IMR-90 (cell line): ENCODE results near the gene ST3GAL4. TPM values are rescaled to one million over a fixed set of nuclear protein-coding genes. Genes with fewer than 3 reads are reported as not detected.

ENCODE experiments used
- ATAC-seq: fragments of 200-7000 bp; cut with Tn5 transposase; 2 replicates; pipeline ENCODE4 v1.9.1; 2020; ENCODE audit warnings: low read depth, mild to moderate bottlenecking, moderate library complexity
- BruUV-seq: library from RNA; stranded (reverse); fragments of 400-500 nt; replicated peaks from 2 replicates; lab custom pipeline; 2021; lab: Mats Ljungman, UMichigan
- CTCF ChIA-PET: fragments of 300-600 bp; formaldehyde crosslinking; extraction: SDS; loops from one replicate; lab custom pipeline; 2021; ENCODE audit warnings: antibody characterized with exemption; lab: Yijun Ruan, JAX
- POLR2A ChIA-PET: fragments of 300-600 bp; sonication (Branson Sonifier 250); formaldehyde crosslinking; loops from one replicate; lab custom pipeline; 2022; ENCODE audit warnings: antibody characterized with exemption; ENCODE audit not compliant: unreplicated experiment; lab: Charles Lee
- DNase-seq: peaks from one replicate; pipeline ENCODE4 v3.0.0; 2013
- H2AFZ ChIP-seq: replicated peaks from 2 replicates; pipeline ENCODE3; 2013; ENCODE audit warnings: low read length, mild to moderate bottlenecking; ENCODE audit not compliant: poor library complexity
- H2AK5ac ChIP-seq: 2 replicates; pipeline ENCODE4 v1.6.1; 2013; ENCODE audit warnings: low read depth, low read length, inconsistent platforms
- H2AK9ac ChIP-seq: replicated peaks from 2 replicates; pipeline ENCODE3; 2013; ENCODE audit warnings: mild to moderate bottlenecking, low read depth, low read length, moderate library complexity; ENCODE audit not compliant: poor library complexity
- H2BK120ac ChIP-seq: 2 replicates; pipeline ENCODE4 v1.6.1; 2013; ENCODE audit warnings: low read depth, low read length, inconsistent platforms
- H2BK15ac ChIP-seq: 3 replicates; pipeline ENCODE4 v1.6.1; 2013; ENCODE audit warnings: low read depth, low read length, inconsistent platforms
- H2BK20ac ChIP-seq: 2 replicates; pipeline ENCODE4 v1.6.1; 2013; ENCODE audit warnings: low read depth, mild to moderate bottlenecking, inconsistent platforms, low read length, moderate library complexity
- H2BK5ac ChIP-seq: 2 replicates; pipeline ENCODE4 v1.6.1; 2013; ENCODE audit warnings: mild to moderate bottlenecking, low read depth, low read length, inconsistent platforms; ENCODE audit not compliant: poor library complexity, severe bottlenecking
- H3K14ac ChIP-seq: replicated peaks from 2 replicates; pipeline ENCODE4 v1.6.1; 2013; ENCODE audit warnings: low read depth, low read length, inconsistent platforms
- H3K18ac ChIP-seq: 2 replicates; pipeline ENCODE4 v1.6.1; 2013; ENCODE audit warnings: low read depth, low read length, control low read depth
- H3K23ac ChIP-seq: 2 replicates; pipeline ENCODE4 v1.6.1; 2013; ENCODE audit warnings: low read depth, low read length, inconsistent platforms
- H3K27ac ChIP-seq: 2 replicates; pipeline ENCODE4 v1.5.1; 2013; ENCODE audit warnings: mild to moderate bottlenecking, control low read depth, low read length; ENCODE audit not compliant: insufficient read depth
- H3K27me3 ChIP-seq: 2 replicates; pipeline ENCODE4 v1.6.1; 2013; ENCODE audit warnings: low read length; ENCODE audit not compliant: control insufficient read depth, insufficient read depth
- H3K36me3 ChIP-seq: 2 replicates; pipeline ENCODE4 v1.6.1; 2013; ENCODE audit warnings: low read length, mixed read lengths; ENCODE audit not compliant: control insufficient read depth, insufficient read depth
- H3K4ac ChIP-seq: 2 replicates; pipeline ENCODE4 v1.6.1; 2013; ENCODE audit warnings: low read depth, low read length, inconsistent platforms
- H3K4me1 ChIP-seq: 2 replicates; pipeline ENCODE4 v1.6.1; 2013; ENCODE audit warnings: low read length, mixed read lengths; ENCODE audit not compliant: control insufficient read depth, insufficient read depth
- H3K4me2 ChIP-seq: 2 replicates; pipeline ENCODE4 v1.6.1; 2013; ENCODE audit warnings: low read depth, mild to moderate bottlenecking, control low read depth, low read length, moderate library complexity
- H3K4me3 ChIP-seq: 2 replicates; pipeline ENCODE4 v1.5.1; 2013; ENCODE audit warnings: low read depth, mild to moderate bottlenecking, control low read depth, low read length, moderate library complexity; ENCODE audit not compliant: insufficient read depth
- H3K56ac ChIP-seq: 2 replicates; pipeline ENCODE4 v1.6.1; 2013; ENCODE audit warnings: low read length, inconsistent platforms; ENCODE audit not compliant: insufficient read depth; ENCODE audit errors: extremely low read depth
- H3K79me1 ChIP-seq, 2 experiments: 2 replicates each; pipeline ENCODE4 v1.6.1; 2013; ENCODE audit warnings: low read length in 2 of 2, inconsistent platforms in 1 of 2, low read depth in 1 of 2
- H3K9ac ChIP-seq: 2 replicates; pipeline ENCODE4 v1.6.1; 2013; ENCODE audit warnings: low read depth, low read length, control low read depth
- H3K9me1 ChIP-seq: 2 replicates; pipeline ENCODE4 v1.6.1; 2013; ENCODE audit warnings: low read length, inconsistent platforms; ENCODE audit not compliant: insufficient read depth
- H3K9me3 ChIP-seq: 2 replicates; pipeline ENCODE4 v1.6.1; 2013; ENCODE audit warnings: low read length; ENCODE audit not compliant: control insufficient read depth, insufficient read depth
- H4K20me1 ChIP-seq: 2 replicates; pipeline ENCODE4 v1.6.1; 2013; ENCODE audit warnings: low read length, inconsistent platforms; ENCODE audit not compliant: insufficient read depth
- H4K5ac ChIP-seq: 2 replicates; pipeline ENCODE4 v1.6.1; 2013; ENCODE audit warnings: mild to moderate bottlenecking, low read depth, low read length, control low read depth
- H4K8ac ChIP-seq, 2 experiments: 2 replicates each; pipeline ENCODE4 v1.6.1; 2013; ENCODE audit warnings: low read depth in 2 of 2, low read length in 2 of 2, control low read depth in 1 of 2, inconsistent platforms in 1 of 2
- H4K91ac ChIP-seq: 2 replicates; pipeline ENCODE4 v1.6.1; 2013; ENCODE audit warnings: low read depth, low read length, inconsistent platforms; ENCODE audit not compliant: insufficient read depth
- MXI1 ChIP-seq: IDR thresholded peaks from 2 replicates; pipeline ENCODE4 v1.6.1; 2012; ENCODE audit warnings: low read depth, mild to moderate bottlenecking, low read length, moderate library complexity, borderline replicate concordance
- NFE2L2 ChIP-seq: fragments of 150-350 bp; IDR thresholded peaks from 2 replicates; pipeline ENCODE4 v1.6.1; 2016; ENCODE audit warnings: low read depth, mild to moderate bottlenecking, low read length
- POLR2A ChIP-seq: IDR thresholded peaks from 2 replicates; pipeline ENCODE4 v1.6.1; 2012; ENCODE audit warnings: mild to moderate bottlenecking, low read depth, low read length
- RAD21 ChIP-seq: IDR thresholded peaks from 2 replicates; pipeline ENCODE4 v1.6.1; 2012; ENCODE audit warnings: low read length, improper control_type of control experiment
- RCOR1 ChIP-seq: IDR thresholded peaks from 2 replicates; pipeline ENCODE4 v1.6.1; 2012; ENCODE audit warnings: mild to moderate bottlenecking, low read length, improper control_type of control experiment; ENCODE audit not compliant: insufficient replicate concordance
- RFX5 ChIP-seq: IDR thresholded peaks from 2 replicates; pipeline ENCODE4 v1.8.0; 2012; ENCODE audit warnings: low read depth, mild to moderate bottlenecking, low read length, moderate library complexity
- SMC3 ChIP-seq: fragments of 150-350 bp; IDR thresholded peaks from 2 replicates; pipeline ENCODE4 v1.6.1; 2016; ENCODE audit warnings: low read depth, mild to moderate bottlenecking, antibody characterized with exemption, low read length, moderate library complexity
- USF2 ChIP-seq: fragments of 150-350 bp; IDR thresholded peaks from 2 replicates; pipeline ENCODE4 v1.6.1; 2017; ENCODE audit warnings: mild to moderate bottlenecking, antibody characterized with exemption, low read length, low read depth
- WGBS, 2 experiments: methylation state at CpG; one replicate each; pipeline versions ENCODE4 v1.1.5 to v1.1.7; 2013; ENCODE audit warnings: missing lambda C conversion rate in 2 of 2; ENCODE audit not compliant: insufficient read length in 1 of 2; ENCODE audit errors: extremely low coverage in 2 of 2; 5-methylcytosine and 5-hydroxymethylcytosine counted together
- dilution Hi-C: fragments of 300-500 bp; cut with HindIII; formaldehyde crosslinking; loops from one replicate; pipeline ENCODE4 v1.14.3; 2018; ENCODE audit warnings: low sequenced_read_pairs; ENCODE audit not compliant: unreplicated experiment
- in situ Hi-C: fragments of 300-500 bp; cut with MboI; formaldehyde crosslinking; loops from 3 replicates; pipeline ENCODE4 v1.14.3; 2019; ENCODE audit warnings: low sequenced_read_pairs, inconsistent platforms, mixed read lengths
- intact Hi-C: fragments of 100-400 bp; cut with micrococcal nuclease; formaldehyde crosslinking; loops from 2 replicates; pipeline ENCODE4 v1.10.0; 2022
- polyA plus RNA-seq, 3 experiments: library from polyadenylated mRNA; depleted of rRNA; stranded (reverse); fragments of >200 nt; gene quantifications; 2 replicates each; pipeline ENCODE4 v1.2.3, GENCODE V29; 2012; ENCODE audit warnings: low replicate concordance in 1 of 3
- total RNA-seq: library from RNA; depleted of rRNA; stranded (reverse); fragments of >200 nt; gene quantifications from 2 replicates; pipeline ENCODE4 v1.2.3, GENCODE V29; 2012
- TF ChIP-seq, protein P1 (sequence below): conservative IDR thresholded peaks from 2 replicates; pipeline ENCODE4 v1.5.1; 2012; ENCODE audit warnings: mild to moderate bottlenecking, low read depth, low read length, improper control_type of control experiment

The ST3GAL4 gene
- total and polyA plus RNA-seq, 2 of the 4 experiments (the other 2 are of a cell fraction) = 17.0 to 19.7 TPM

DNA sequence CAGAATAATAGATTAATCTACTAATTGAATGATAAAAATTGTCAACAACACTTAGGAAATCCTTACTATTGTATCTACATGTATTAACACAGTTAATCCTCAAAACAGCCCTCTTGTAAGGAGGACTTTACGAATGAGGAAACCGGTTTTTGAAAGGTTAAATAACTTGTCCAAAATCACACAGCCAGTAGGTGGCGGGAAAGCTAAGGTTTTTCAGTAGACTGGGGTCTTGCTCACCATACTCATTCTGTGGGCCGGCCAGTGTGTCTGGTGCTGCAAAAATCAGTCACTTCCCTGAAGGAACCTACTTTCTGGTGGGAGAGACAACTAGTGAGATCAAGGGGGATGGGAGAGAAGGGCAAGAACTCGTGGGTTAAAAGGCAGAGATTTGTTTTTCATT, 47.8 kb upstream of the ST3GAL4 start:
- Histone ChIP-seq H3K9ac (no peak overlapping the region), H4K91ac (no peak overlapping the region), H3K4me1 (peaks cover 5% of the 10 kb centered on the region; the same call in 1 of the 2 replicates), H2BK20ac (no peak overlapping the region), H4K20me1 (peaks cover 3% of the 10 kb centered on the region; the same call in 1 of the 2 replicates), H3K23ac (no peak overlapping the region), H2BK15ac (no peak overlapping the region), H2AK5ac (no peak overlapping the region), H3K9me3 (no peaks in the 10 kb centered on the region), H4K5ac (no peak overlapping the region), H2BK5ac (no peak overlapping the region), H3K27me3 (no peaks in the 10 kb centered on the region), H3K14ac (no peak overlapping the region), H2AK9ac (no peak overlapping the region), H3K4ac (no peak overlapping the region), H3K18ac (no peak overlapping the region), H2AFZ (no peak overlapping the region), H3K4me3 (no peak overlapping the region), H2BK120ac (no peak overlapping the region), H3K4me2 (no peak overlapping the region), H3K9me1 (no peaks in the 10 kb centered on the region), H4K8ac (no peak overlapping the region), H3K79me1 (peaks cover 13 to 21% of the 10 kb centered on the region in 2 experiments), H3K56ac (no peak overlapping the region), H3K36me3 (0 out of 2 replicates have a peak, but pooled peaks cover 2% of the 10 kb centered on the region), H3K27ac (no peak overlapping the region)
- DNase-seq (peak; percentile 58), ATAC-seq (no peak)
- intact Hi-C loops (loop anchor here (10.0 kb wide), 1 partner anchor 1727 kb away; no protein-coding TSS in a partner anchor), in situ Hi-C loops (loop anchor here (10.0 to 25.0 kb wide), 4 partner anchors 297 to 1030 kb away; no protein-coding TSS in a partner anchor), dilution Hi-C loops (no loop called here)
- CTCF ChIA-PET = interaction anchor here (0.7 kb wide), 1 partner anchor 177 kb away, joined by 4 read pairs; no protein-coding TSS in a partner anchor
- POLR2A ChIA-PET = no interaction called here
- TF ChIP-seq USF2 (no peak), RFX5 (no peak), NFE2L2 (no peak), POLR2A (no peak), MXI1 (no peak), RAD21 (peak; percentile 57), RCOR1 (no peak), SMC3 (peak; percentile 46)
- TF ChIP-seq, protein P1, sequence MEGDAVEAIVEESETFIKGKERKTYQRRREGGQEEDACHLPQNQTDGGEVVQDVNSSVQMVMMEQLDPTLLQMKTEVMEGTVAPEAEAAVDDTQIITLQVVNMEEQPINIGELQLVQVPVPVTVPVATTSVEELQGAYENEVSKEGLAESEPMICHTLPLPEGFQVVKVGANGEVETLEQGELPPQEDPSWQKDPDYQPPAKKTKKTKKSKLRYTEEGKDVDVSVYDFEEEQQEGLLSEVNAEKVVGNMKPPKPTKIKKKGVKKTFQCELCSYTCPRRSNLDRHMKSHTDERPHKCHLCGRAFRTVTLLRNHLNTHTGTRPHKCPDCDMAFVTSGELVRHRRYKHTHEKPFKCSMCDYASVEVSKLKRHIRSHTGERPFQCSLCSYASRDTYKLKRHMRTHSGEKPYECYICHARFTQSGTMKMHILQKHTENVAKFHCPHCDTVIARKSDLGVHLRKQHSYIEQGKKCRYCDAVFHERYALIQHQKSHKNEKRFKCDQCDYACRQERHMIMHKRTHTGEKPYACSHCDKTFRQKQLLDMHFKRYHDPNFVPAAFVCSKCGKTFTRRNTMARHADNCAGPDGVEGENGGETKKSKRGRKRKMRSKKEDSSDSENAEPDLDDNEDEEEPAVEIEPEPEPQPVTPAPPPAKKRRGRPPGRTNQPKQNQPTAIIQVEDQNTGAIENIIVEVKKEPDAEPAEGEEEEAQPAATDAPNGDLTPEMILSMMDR = peak; percentile 56
- WGBS, 2 experiments = no CpG with 5 or more reads among the region's 5 CpGs
- BruUV-seq = no TSS peak
